ENCODE results near the gene CPNE8.

Gene CPNE8

DNA sequence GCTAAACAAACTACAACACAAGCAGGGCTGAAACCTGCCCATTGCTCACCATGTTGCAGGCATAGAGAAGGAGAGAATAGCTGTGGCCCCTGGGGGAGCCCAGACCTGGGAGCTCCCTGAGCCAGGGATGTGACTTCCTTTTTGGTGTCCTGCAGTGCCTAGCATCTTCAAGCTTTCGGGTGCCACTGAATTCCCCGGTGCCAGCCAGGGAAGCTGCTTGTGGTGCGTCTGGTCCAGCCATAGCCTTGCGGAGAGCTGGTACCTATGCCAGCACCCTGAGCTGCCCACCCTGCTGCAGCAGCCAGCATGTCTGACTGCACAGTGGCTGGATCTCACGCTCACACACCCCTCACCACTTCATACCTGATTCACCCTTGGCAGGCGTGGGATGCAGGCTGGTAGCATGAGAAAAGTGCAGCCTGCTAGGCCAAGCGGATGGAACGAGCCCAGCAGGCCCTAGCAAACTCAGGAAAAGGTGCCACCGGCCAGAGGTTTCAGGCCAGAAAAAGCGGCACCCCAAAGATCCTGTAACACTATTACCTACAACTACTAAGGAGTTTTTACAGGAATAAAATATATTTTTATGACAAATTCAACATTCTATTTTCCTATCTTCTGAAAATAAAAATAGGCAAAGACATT lies 183.7 kb downstream of the CPNE8 start:
- TF ChIP-seq, protein P1, sequence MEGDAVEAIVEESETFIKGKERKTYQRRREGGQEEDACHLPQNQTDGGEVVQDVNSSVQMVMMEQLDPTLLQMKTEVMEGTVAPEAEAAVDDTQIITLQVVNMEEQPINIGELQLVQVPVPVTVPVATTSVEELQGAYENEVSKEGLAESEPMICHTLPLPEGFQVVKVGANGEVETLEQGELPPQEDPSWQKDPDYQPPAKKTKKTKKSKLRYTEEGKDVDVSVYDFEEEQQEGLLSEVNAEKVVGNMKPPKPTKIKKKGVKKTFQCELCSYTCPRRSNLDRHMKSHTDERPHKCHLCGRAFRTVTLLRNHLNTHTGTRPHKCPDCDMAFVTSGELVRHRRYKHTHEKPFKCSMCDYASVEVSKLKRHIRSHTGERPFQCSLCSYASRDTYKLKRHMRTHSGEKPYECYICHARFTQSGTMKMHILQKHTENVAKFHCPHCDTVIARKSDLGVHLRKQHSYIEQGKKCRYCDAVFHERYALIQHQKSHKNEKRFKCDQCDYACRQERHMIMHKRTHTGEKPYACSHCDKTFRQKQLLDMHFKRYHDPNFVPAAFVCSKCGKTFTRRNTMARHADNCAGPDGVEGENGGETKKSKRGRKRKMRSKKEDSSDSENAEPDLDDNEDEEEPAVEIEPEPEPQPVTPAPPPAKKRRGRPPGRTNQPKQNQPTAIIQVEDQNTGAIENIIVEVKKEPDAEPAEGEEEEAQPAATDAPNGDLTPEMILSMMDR (IDR thresholded peaks at IDR 0.05; ENCODE audit: insufficient read depth, low read depth, low read length, missing control alignments) = no peak
- DNase-seq (ENCODE audit: low read depth) = no peak
- no peak overlapping the region for H3K4me3 ChIP-seq (ENCODE audit: low read length)

DNA sequence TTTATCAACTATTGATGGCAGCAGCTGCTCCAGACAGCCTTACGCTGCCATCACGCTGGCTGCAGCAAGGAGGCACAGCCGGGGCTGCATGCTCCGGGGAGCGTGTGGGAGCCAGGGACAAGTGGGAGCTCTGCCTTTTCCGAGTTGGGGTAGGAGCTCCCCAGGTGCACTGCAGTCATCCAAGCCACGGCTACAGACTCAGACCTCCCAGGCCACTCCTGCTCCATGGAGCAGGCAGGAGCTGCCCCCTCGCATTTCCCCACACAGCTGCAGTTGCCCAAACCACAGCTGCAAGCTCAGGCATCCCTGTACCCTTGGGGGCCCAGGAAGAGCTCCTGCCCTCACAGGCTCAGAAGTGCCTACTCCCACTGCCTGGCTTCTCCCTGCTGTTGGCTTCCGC lies 184.7 kb downstream of the CPNE8 start:
- TF ChIP-seq, protein P1 (IDR thresholded peaks at IDR 0.05; ENCODE audit: insufficient read depth, low read depth, low read length, missing control alignments) = no peak
- no peak for DNase-seq (ENCODE audit: low read depth)
- H3K4me3 ChIP-seq (ENCODE audit: low read length) = no peak overlapping the region

DNA sequence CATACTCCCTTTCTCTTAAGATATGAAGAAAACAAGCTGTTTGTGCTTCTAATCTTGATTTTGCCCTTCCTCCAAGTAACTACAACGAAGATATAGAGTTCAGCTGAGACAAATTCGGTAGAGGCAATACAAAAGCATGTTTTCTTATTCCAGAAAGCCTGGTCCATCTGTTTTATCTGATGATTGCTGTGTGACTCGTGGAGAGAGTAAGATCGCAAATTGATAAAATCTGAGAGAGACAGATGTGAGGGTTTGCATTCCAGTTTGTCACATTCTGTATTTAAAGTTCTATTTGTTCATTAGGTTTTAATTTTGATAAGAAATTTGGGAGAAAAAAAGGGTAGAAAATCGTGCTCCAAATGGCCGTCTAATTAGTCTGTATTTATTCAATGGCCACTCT lies 192.1 kb downstream of the CPNE8 start:
- no peak for DNase-seq (ENCODE audit: low read depth)
- H3K4me3 ChIP-seq (ENCODE audit: low read length) = no peak overlapping the region
- TF ChIP-seq, protein P1 (IDR thresholded peaks at IDR 0.05; ENCODE audit: insufficient read depth, low read depth, low read length, missing control alignments) = no peak

DNA sequence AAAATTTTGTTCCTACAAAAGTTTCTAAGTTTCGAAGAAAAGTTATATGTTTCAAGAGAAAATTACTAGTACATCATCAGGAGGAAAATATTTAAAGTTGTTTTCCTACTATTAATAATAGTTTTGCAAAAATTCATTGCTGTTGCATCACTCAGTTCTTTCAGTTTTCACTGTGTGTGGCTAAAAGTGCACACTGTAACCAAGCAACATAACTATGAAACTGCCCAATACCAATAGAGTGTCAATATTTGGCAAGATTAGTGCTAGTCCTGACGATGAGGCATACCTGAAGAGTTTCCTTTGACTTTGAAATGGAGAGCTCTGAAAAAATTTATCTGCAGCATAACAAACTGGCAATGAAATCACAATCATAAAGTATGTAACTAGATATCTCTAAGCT lies 194.3 kb downstream of the CPNE8 start:
- no peak for DNase-seq (ENCODE audit: low read depth)

DNA sequence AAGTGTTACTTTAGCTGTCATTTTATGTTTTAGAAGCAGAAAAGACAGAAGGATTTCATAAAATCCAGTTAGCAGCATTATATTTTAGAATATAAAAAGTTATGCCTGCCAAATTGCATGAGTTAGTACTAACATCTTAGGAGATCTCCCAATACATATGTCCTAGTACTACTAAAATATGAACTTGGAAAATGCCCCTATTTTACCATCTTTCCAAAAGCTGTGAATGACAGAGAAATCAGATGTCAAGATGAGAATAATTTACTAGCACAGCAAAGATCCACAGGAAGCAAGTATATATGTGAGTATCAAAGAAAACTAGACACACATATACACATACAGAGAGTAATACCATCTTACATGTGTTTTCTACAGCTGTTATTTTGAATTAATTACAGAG lies 196.9 kb downstream of the CPNE8 start:
- TF ChIP-seq, protein P1 (IDR thresholded peaks at IDR 0.05; ENCODE audit: insufficient read depth, low read depth, low read length, missing control alignments) = no peak
- no peak overlapping the region for H3K4me3 ChIP-seq (ENCODE audit: low read length)
- no peak for DNase-seq (ENCODE audit: low read depth)

More for the DNA sequence above, 194.3 kb downstream of the CPNE8 start:
- TF ChIP-seq, protein P1 (IDR thresholded peaks at IDR 0.05; ENCODE audit: insufficient read depth, low read depth, low read length, missing control alignments) = no peak
- H3K4me3 ChIP-seq (ENCODE audit: low read length) = no peak overlapping the region

DNA sequence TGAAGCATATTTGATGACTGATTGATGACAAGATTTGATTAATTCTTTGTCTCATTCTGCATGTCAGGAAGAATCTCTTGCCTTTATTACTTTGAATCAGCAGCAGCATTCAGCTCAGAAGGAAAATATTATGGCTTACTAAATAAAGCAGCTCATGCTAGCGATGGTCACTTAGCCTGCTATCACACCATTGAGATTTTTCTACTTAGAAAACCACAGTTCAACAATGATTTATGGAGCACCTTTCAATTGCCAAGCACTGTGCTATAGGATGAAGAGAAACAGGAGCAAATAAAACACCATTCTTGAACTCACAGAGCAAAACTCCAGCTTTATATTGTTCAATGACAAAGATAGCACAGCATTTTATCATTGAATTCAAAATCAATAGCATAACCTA lies 197.7 kb downstream of the CPNE8 start:
- no peak for DNase-seq (ENCODE audit: low read depth)
- TF ChIP-seq, protein P1 (IDR thresholded peaks at IDR 0.05; ENCODE audit: insufficient read depth, low read depth, low read length, missing control alignments) = no peak
- H3K4me3 ChIP-seq (ENCODE audit: low read length) = no peak overlapping the region

DNA sequence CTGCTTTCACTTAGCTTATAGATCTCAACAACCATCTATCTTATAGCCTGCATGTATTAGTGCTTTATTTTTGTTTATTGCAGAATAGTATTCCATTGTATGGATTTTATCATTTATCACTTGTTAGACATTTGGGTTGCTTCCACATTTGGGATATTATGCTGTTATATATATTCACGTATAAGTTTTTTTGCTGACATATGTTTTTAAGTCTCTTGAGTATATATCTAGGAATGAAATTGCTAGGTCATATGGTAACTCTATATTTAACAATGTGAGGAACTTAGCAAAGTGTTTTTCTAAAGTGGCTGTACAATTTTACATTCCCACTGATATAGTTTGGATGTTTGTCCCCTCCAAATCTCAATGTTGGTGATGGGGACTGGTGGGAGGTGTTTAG lies 208.1 kb downstream of the CPNE8 start:
- no peak for DNase-seq (ENCODE audit: low read depth)
- TF ChIP-seq, protein P1 (IDR thresholded peaks at IDR 0.05; ENCODE audit: insufficient read depth, low read depth, low read length, missing control alignments) = no peak
- no peak overlapping the region for H3K4me3 ChIP-seq (ENCODE audit: low read length)

Measured in epithelial cell of esophagus (primary cell).